ENCODE results near the gene RHBDF2.

GRCh38 chr17:76497979-76498875 is 3.0 kb downstream of the RHBDF2 start:
- TF ChIP-seq CTCF (IDR thresholded peaks at IDR 0.05) (no peak), POLR2A (IDR thresholded peaks at IDR 0.05) (no peak)

Data from stomach (tissue), 4 donors.